ENCODE results near the gene PHF13. TPM values are rescaled to one million over a fixed set of nuclear protein-coding genes. Genes with fewer than 3 reads are reported as not detected.
A peak's percentile ranks its signal among the peaks of the same experiment; 100 is the strongest.
"Not testable (repeated sequence)": the region's sequence is repeated elsewhere in the genome, so short reads cannot be mapped to it uniquely, and the experiment has no call there.

Gene PHF13
- total RNA-seq, 4 donors from 2014 or later: 19.8 to 22.8 (median 20.5) TPM

DNA sequence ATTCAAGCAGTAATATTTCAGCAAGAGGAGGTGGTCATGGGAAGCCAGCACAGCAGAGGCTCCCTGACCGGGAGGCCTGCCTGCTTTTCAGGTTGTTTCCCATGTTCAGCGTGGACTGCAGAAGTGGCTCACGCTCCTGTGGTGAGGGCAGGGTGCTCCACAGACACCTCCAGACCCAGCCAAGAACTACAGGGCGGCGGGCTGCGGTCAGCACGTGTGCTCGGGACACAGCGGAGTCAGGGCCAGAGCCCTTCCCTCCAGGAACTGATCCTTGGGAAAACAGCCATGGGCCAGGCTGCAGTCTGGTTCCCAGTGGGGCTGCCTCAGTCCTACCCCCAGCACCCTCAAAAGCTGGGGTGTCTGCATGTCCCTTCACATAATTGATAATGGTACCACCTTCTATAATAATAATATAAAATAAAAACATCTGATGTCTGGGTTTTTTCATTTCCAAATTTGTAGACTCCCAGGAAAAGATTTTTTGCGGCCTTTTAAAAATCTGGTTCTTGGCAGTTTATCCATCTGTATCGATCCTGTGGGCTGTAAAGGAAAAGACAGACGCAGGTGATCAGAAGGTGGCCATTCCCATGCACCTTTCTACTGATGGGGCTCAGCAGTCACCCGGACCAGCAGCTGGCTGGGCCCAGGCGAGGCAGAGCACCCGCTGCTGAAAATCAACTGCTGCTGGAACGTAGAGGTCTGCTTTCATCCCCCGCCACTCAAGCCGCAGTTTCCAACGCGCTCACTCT lies 21.8 kb downstream of the PHF13 start:
- no peak for TF ChIP-seq POLR2A (IDR thresholded peaks at IDR 0.05)
- TF ChIP-seq POLR2AphosphoS5 (IDR thresholded peaks at IDR 0.05): no peak
- no peak for TF ChIP-seq EP300 (IDR thresholded peaks at IDR 0.05)
- TF ChIP-seq, protein P1, sequence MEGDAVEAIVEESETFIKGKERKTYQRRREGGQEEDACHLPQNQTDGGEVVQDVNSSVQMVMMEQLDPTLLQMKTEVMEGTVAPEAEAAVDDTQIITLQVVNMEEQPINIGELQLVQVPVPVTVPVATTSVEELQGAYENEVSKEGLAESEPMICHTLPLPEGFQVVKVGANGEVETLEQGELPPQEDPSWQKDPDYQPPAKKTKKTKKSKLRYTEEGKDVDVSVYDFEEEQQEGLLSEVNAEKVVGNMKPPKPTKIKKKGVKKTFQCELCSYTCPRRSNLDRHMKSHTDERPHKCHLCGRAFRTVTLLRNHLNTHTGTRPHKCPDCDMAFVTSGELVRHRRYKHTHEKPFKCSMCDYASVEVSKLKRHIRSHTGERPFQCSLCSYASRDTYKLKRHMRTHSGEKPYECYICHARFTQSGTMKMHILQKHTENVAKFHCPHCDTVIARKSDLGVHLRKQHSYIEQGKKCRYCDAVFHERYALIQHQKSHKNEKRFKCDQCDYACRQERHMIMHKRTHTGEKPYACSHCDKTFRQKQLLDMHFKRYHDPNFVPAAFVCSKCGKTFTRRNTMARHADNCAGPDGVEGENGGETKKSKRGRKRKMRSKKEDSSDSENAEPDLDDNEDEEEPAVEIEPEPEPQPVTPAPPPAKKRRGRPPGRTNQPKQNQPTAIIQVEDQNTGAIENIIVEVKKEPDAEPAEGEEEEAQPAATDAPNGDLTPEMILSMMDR (IDR thresholded peaks at IDR 0.05): no peak
- Histone ChIP-seq H3K27ac (peak overlapping the region in 2 of 4 donors; percentile 38 to 40), H3K27me3 (no peaks in the 10 kb centered on the region), H3K4me1 (peaks cover 0 to 13% (median 0%) of the 10 kb centered on the region in 3 donors), H3K4me3 (no peak overlapping the region), H3K9me3 (no peaks in the 10 kb centered on the region), H3K36me3 (peaks cover 0 to 100% of the 10 kb centered on the region in 2 donors)
- WGBS, 2 donors (ENCODE audit: low coverage in 1 of 2): 88 to 91% methylated on average over 10 to 15 of the region's 20 CpGs
- no peak for ATAC-seq

DNA sequence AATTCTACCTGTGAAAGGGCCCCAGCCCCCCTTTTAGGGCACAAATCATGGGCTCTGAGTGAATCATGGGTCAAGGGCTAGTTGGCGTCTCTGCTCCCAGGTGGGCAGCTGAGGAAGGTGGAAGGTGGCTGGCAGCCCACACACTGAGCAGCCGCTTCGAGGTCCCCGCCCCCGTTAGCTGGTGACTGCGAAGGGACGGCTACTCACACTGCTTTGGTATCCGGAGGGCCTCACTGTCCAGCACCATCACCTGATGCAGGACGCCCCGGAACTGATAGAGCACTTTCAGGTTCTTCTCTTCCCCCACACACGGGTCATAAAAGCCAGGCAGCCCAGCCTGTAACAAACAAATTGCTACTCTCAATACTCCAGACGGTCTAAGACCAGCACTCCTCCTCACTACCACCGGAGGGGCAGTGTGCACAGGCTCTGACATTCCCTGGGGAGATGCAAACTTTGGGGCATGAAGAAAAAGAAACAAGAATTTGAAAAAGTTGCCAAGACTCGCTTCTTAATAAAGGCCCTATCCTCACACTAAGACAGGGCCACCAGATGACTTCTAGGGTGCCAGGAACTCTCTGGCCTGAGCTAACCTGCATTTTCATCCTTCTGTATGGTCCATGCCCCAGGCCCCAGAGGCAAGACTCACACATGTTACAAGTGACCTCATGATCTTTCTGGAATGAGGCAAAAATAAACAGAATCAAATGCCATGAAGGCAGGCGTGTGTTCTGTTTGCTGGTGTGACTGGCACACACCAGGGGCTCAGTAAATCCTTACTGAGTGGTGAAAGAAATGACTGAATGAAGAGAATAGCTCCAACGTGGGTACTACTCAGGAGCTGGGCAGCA lies 22.6 kb downstream of the PHF13 start:
- 38 to 50% methylated on average over 2 to 4 of the region's 16 CpGs for WGBS, 2 donors (ENCODE audit: low coverage in 1 of 2)

DNA sequence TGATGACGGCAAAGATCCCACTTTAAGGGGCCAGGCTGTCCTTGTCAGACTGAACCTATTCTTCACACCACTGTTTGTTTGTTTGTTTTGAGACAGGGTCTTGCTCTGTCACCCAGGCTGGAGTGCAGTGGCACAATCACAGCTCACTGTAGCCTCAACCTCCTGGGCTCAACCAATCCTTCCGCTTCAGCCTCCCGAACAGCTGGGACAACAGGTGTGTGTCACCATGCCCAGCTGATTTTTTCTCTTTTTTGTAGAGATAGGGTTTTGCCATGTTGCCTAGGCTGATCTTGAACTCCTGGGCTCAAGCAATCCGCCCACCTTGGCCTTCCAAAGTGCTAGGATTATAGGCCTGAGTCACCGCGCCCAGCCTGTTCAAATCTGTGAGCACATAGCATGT lies 23.2 kb downstream of the PHF13 start:
- H3K27me3 ChIP-seq, H3K9me3 ChIP-seq, H3K4me3 ChIP-seq, ATAC-seq: not testable (repeated sequence)
- Histone ChIP-seq H3K27ac (peak overlapping the region in 2 of 4 donors; percentile 4 to 55), H3K4me1 (peaks cover 0 to 13% (median 0%) of the 10 kb centered on the region in 3 donors), H3K36me3 (peaks cover 0 to 99% of the 10 kb centered on the region in 2 donors)
- 80 to 93% methylated on average over 2 to 5 of the region's 6 CpGs for WGBS, 2 donors (ENCODE audit: low coverage in 1 of 2)

More for the DNA sequence above, 22.6 kb downstream of the PHF13 start:
- H3K4me1 ChIP-seq: peaks cover 0 to 13% (median 0%) of the 10 kb centered on the region in 3 donors
- H3K27ac ChIP-seq: peak overlapping the region in 2 of 4 donors; percentile 4 to 55
- H3K27me3 ChIP-seq: no peaks in the 10 kb centered on the region
- H3K4me3 ChIP-seq: no peak overlapping the region
- no peak for TF ChIP-seq POLR2AphosphoS5 (IDR thresholded peaks at IDR 0.05)
- no peak for TF ChIP-seq EP300 (IDR thresholded peaks at IDR 0.05)
- no peak for TF ChIP-seq POLR2A (IDR thresholded peaks at IDR 0.05)
- TF ChIP-seq, protein P1 (IDR thresholded peaks at IDR 0.05): no peak
- peaks cover 0 to 100% of the 10 kb centered on the region in 2 donors for H3K36me3 ChIP-seq
- ATAC-seq: no peak
- H3K9me3 ChIP-seq: no peaks in the 10 kb centered on the region

DNA sequence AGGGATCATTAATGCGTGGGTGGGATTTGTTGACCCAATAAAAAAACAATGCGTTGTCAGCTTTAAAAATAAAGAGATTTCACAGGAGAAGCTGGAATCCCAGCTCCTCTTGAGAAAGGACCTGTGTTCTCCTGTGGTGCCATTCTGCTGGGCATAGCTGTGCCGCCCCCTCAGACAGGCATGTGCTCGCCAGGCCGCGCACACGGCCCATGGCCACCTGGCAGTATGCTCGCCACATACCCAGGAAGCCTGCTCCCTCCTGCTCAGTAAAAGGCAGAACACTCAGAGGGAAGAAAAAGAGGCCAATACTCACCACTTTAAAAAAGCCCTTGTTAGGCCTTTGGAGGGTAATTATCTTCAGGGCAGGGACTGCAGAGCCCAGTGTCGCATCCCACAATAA lies 24.2 kb downstream of the PHF13 start:
- peaks cover 0 to 13% (median 0%) of the 10 kb centered on the region in 3 donors for H3K4me1 ChIP-seq
- H3K36me3 ChIP-seq: peaks cover 0 to 99% of the 10 kb centered on the region in 2 donors
- 82% methylated on average over 8 of the region's 9 CpGs; no CpG with 5 or more reads in 1 of the 2 donors for WGBS, 2 donors (ENCODE audit: low coverage in 1 of 2)
- no peak overlapping the region for H3K4me3 ChIP-seq
- peak overlapping the region in 2 of 4 donors; percentile 42 to 55 for H3K27ac ChIP-seq
- no peak for ATAC-seq
- H3K27me3 ChIP-seq: no peaks in the 10 kb centered on the region
- H3K9me3 ChIP-seq: no peaks in the 10 kb centered on the region
- TF ChIP-seq, protein P1 (IDR thresholded peaks at IDR 0.05): no peak
- TF ChIP-seq POLR2AphosphoS5 (IDR thresholded peaks at IDR 0.05) (no peak), EP300 (IDR thresholded peaks at IDR 0.05) (no peak), POLR2A (IDR thresholded peaks at IDR 0.05) (no peak)

DNA sequence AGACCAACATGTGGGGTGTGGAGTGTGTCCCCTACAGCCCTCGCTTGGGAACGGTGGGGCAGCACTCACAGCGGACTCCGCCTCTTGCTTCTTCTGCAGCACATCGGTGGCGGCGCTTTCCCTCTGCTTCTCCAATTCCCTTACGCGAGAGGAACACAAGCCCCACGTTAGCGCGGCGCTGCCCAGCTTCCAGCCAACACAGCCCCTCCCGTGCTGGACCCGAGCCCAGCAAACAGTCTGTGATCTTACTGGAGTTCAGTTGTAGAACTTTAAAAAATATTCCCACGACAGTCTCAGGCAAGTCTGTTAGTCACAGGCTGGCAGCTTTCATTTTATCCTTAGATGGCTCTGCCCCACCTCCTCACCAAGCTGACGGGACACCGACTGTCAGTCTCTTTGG lies 24.7 kb downstream of the PHF13 start:
- Histone ChIP-seq H3K9me3 (no peaks in the 10 kb centered on the region), H3K27ac (peak overlapping the region in 2 of 4 donors; percentile 42 to 55), H3K36me3 (peaks cover 0 to 99% of the 10 kb centered on the region in 2 donors), H3K27me3 (no peaks in the 10 kb centered on the region), H3K4me1 (peaks cover 0 to 13% (median 0%) of the 10 kb centered on the region in 3 donors), H3K4me3 (no peak overlapping the region)
- peak; percentile 72 for ATAC-seq
- 55 to 66% methylated on average over 10 to 11 of the region's 18 CpGs for WGBS, 2 donors (ENCODE audit: low coverage in 1 of 2)
- TF ChIP-seq, protein P1 (IDR thresholded peaks at IDR 0.05): no peak
- TF ChIP-seq EP300 (IDR thresholded peaks at IDR 0.05) (no peak), POLR2AphosphoS5 (IDR thresholded peaks at IDR 0.05) (no peak), POLR2A (IDR thresholded peaks at IDR 0.05) (no peak)

DNA sequence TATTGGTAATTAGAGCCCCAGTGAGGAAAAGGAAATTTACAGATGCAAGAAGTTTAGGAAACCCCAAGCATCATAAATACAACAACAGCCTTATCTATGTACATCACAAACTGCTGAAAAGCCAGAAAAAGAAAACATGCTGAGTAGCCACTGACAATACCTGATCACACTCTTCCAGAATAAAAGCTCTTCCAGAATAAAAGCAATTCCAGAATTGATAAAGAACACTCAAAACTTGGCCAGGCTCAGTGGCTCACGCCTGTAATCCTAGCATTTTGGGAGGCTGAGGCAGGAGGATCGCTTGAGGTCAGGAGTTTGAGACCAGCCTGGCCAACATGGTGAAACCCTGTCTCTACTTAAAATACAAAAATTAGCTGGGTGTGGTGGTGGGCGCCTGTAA lies 27.3 kb downstream of the PHF13 start:
- H3K4me1 ChIP-seq: peaks cover 0 to 13% (median 0%) of the 10 kb centered on the region in 3 donors
- 96 to 100% methylated on average over 1 to 3 of the region's 3 CpGs for WGBS, 2 donors (ENCODE audit: low coverage in 1 of 2)
- H3K36me3 ChIP-seq: peaks cover 0 to 99% of the 10 kb centered on the region in 2 donors
- not testable (repeated sequence) for ATAC-seq, H3K27ac ChIP-seq, H3K4me3 ChIP-seq, H3K9me3 ChIP-seq, H3K27me3 ChIP-seq

Measured in gastroesophageal sphincter (tissue), 4 donors.